BLaER1 (cell line): Measurements from ENCODE around the gene PGLYRP2.

Source experiments
- H3K27ac ChIP-seq: shearing (Covaris generic); formaldehyde crosslinking; 2 replicates; pipeline ENCODE4 v1.8.1; 2022
- H3K27me3 ChIP-seq: shearing (Covaris generic); formaldehyde crosslinking; 2 replicates; pipeline ENCODE4 v1.8.1; 2022
- H3K36me3 ChIP-seq: shearing (Covaris generic); formaldehyde crosslinking; 2 replicates; pipeline ENCODE4 v1.8.1; 2022
- H3K4me1 ChIP-seq: shearing (Covaris generic); formaldehyde crosslinking; 2 replicates; pipeline ENCODE4 v1.8.1; 2022
- H3K4me2 ChIP-seq: shearing (Covaris generic); formaldehyde crosslinking; 2 replicates; pipeline ENCODE4 v1.8.1; 2022
- H3K4me3 ChIP-seq: shearing (Covaris generic); formaldehyde crosslinking; 2 replicates; pipeline ENCODE4 v1.8.1; 2022
- H3K9ac ChIP-seq: shearing (Covaris generic); formaldehyde crosslinking; 2 replicates; pipeline ENCODE4 v1.8.1; 2022
- H3K9me3 ChIP-seq: shearing (Covaris generic); formaldehyde crosslinking; 2 replicates; pipeline ENCODE4 v1.8.1; 2022
- H4K20me1 ChIP-seq: shearing (Covaris generic); formaldehyde crosslinking; 2 replicates; pipeline ENCODE4 v1.8.1; 2022
- Cebpa-rat ChIP-seq: shearing (Covaris generic); IDR thresholded peaks from 2 replicates; pipeline ENCODE4 v1.8.1; 2022

Gene PGLYRP2

DNA sequence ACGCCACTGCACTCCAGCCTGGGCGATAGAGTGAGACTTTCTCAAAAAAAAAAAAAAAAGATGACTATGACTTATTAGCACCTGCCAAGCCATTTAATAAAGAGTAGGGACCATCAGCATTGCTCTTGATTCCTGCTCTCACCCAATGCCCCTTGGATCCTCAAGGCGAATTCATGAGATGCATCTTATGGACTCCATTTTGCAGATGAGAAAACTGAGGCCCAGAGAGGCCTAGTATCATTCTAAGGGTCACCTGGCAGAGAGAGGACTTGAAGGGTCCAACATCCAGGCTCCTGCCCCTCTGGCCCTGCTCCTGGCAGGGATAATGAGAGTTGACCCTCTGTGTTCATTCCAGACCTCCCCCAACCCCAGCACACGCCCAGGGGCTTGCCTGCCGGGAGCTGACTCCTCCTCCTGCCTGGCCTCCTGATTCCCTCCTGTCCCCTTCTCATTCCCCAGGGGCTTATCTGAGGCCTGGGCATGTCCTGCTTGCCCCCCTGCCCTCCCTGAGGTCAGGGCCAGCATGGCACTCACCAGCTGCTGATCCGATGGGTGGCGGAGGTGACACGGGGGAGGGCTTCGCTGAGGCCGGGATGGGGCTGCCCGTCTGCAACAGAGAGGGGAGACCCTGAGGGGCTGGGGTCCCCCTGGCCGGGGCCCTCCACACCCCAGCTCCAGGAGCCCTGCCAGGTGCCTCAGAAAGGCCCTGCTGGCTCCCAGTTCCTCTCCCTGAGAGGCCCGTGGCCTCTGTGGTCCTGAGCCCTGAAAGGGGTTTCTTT, 37.0 kb downstream of the PGLYRP2 start:
- Histone ChIP-seq H3K9ac (no peak overlapping the region), H3K27ac (0 out of 2 replicates have a peak overlapping the region, but pooled peaks have one; percentile 27), H3K9me3 (no peaks in the 10 kb centered on the region), H3K27me3 (no peaks in the 10 kb centered on the region), H4K20me1 (no peaks in the 10 kb centered on the region), H3K4me1 (peaks cover 71% of the 10 kb centered on the region), H3K4me3 (no peak overlapping the region), H3K4me2 (no peak overlapping the region), H3K36me3 (0 out of 2 replicates have a peak, but pooled peaks cover 5% of the 10 kb centered on the region)
- no peak for TF ChIP-seq Cebpa-rat

DNA sequence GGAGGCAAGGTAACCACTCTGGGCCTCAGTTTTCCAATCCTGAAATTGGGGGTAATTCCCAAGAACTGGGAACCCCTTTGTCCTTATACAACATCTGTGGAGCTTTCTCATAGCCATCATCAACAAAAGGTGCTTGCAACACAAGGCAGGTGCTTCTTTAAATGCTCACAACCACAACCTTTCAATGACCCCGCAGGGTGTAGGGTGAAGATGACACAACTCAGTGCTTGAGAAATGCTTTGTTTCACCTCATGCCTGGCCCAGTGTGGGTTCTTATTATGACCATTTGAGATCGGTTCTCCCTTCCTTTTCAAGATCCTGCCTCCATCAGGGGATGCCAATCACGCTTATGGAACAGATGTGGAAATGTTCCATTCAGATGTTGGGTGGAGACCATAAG, 38.0 kb downstream of the PGLYRP2 start:
- Histone ChIP-seq H3K4me1 (peaks cover 71% of the 10 kb centered on the region), H3K4me3 (no peak overlapping the region), H3K9ac (no peak overlapping the region), H3K4me2 (peak overlapping the region; percentile 78), H3K27me3 (no peaks in the 10 kb centered on the region), H3K36me3 (0 out of 2 replicates have a peak, but pooled peaks cover 5% of the 10 kb centered on the region), H4K20me1 (no peaks in the 10 kb centered on the region), H3K9me3 (no peaks in the 10 kb centered on the region), H3K27ac (no peak overlapping the region)
- TF ChIP-seq Cebpa-rat: no peak

DNA sequence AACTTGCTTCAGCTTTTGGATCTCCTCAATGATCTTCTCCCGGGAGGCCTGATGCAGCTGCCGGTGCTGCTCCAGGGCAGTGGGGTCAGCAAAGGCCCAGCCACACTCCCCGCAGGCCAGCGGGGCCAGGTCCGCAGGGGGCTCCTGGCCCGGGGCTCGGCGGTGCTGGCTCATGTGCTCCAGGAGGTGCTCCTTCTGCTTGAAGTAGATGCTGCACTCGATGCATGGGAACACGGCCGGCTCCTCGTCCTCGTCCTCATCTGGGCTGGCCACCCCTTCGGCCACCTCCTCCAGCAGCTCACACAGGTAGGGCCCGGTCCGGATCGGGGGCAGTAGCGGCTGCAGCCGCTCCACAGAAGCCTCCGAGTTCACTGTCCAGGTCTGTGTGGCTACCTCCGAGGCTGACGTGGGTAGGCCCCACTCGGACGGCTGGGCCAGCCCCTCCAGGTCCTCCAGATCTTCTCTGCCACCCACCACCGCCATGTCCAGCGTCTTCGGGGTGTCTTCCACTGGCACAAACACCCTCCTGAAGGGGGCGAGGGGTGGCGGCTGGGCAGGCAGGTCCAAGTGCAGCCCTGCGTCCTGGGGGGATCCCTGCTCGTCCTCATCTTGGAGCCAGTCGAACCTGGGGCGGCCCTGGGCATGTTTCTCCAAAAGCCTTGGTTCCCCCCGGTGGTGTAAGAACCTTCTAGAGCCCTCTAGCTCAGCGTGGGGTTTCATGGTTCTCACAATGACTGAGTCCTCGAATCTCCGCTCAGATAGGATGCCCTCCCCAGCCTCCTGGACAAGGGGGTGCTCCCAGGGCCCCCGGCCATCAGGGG, 39.3 kb downstream of the PGLYRP2 start:
- Histone ChIP-seq H3K27ac (peak overlapping the region; percentile 72), H4K20me1 (no peaks in the 10 kb centered on the region), H3K9me3 (no peaks in the 10 kb centered on the region), H3K36me3 (0 out of 2 replicates have a peak, but pooled peaks cover 5% of the 10 kb centered on the region), H3K4me2 (peak overlapping the region; percentile 78), H3K9ac (peak overlapping the region; percentile 3; the same call in 1 of the 2 replicates), H3K4me3 (0 out of 2 replicates have a peak overlapping the region, but pooled peaks have one; percentile 31), H3K27me3 (no peaks in the 10 kb centered on the region), H3K4me1 (peaks cover 71% of the 10 kb centered on the region)
- TF ChIP-seq Cebpa-rat: no peak

DNA sequence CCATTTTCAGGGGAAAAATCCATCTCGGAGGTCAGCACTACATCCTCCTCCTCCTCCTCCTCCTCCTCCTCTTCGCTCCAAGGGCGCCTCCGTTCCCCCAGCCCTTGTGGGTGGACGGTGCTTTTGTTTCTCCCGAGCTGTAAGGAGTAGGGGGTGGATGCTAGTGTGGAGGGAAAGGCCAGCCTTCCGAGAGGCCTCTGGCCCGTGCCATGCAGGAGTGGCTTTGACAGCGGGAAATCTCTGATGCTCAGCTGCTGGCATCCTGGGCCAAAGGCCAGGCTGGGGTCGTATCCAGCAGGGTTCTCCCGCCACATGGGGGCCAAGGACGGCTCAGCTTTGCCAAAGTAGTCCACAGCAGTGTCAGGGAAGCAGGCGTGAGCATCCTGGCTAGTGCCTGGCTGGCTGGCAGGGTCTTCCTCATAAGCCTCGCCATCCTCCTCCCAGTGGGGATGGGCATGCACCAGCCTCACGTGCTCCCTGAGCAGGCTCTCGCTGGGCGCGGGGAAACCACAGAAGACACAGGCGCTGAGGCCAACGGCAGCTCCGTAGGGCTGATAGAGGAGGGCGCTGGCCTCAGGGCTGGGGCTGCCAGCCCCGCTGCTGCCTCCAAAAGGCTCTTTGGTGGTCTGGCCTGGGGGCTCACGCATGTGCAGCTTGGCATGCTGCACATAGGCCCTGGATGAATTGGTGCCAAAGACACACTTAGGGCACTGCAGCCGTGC, 40.1 kb downstream of the PGLYRP2 start:
- no peaks in the 10 kb centered on the region for H4K20me1 ChIP-seq
- peak overlapping the region; percentile 72 for H3K27ac ChIP-seq
- no peaks in the 10 kb centered on the region for H3K27me3 ChIP-seq
- H3K4me3 ChIP-seq: no peak overlapping the region
- peaks cover 72% of the 10 kb centered on the region for H3K4me1 ChIP-seq
- H3K36me3 ChIP-seq: 0 out of 2 replicates have a peak, but pooled peaks cover 5% of the 10 kb centered on the region
- H3K9ac ChIP-seq: peak overlapping the region; percentile 3; the same call in 1 of the 2 replicates
- H3K4me2 ChIP-seq: peak overlapping the region; percentile 78
- H3K9me3 ChIP-seq: no peaks in the 10 kb centered on the region
- TF ChIP-seq Cebpa-rat: no peak

DNA sequence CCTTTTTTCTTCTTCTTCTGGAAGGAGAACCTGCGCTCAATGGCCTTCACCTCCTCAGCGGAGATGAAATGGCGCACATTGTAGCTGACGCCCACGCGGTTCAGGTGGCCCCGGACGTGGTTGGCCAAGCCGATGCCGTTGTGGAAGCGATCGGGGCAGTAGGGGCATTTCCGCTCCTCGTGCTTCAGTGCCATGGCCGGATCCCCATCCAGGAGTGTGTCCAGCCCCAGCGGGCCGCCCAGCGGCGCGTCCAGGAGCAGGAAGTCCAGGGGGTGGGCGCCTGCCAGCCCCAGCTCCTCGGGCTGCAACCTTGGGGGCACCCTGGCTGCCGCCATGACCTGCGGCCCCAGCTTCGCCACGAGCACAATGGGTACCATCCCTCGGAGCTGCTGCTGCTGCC, 40.7 kb downstream of the PGLYRP2 start:
- 0 out of 2 replicates have a peak, but pooled peaks cover 5% of the 10 kb centered on the region for H3K36me3 ChIP-seq
- no peaks in the 10 kb centered on the region for H4K20me1 ChIP-seq
- H3K4me3 ChIP-seq: no peak overlapping the region
- H3K27ac ChIP-seq: peak overlapping the region; percentile 72; the same call in 1 of the 2 replicates
- TF ChIP-seq Cebpa-rat: no peak
- peak overlapping the region; percentile 3; the same call in 1 of the 2 replicates for H3K9ac ChIP-seq
- H3K4me2 ChIP-seq: peak overlapping the region; percentile 78
- H3K27me3 ChIP-seq: no peaks in the 10 kb centered on the region
- peaks cover 76% of the 10 kb centered on the region for H3K4me1 ChIP-seq
- no peaks in the 10 kb centered on the region for H3K9me3 ChIP-seq

DNA sequence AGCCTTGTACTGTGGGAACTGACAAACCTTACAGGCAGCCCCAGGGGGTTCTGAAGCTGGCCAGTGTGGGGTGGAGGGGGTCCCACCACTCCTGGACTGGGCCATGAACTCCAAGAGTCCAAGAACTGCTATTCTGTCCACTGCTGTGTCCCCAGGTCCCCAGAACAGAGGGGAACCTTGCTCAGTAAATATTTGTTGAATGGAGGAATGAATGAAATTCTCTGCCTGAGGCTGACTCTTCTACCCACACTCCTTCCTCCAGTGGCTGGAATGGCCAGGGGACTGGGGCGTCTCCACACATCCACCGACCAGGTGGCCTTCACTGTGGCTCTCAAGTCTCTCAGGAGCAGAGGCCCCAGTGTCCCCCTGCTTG, 41.2 kb downstream of the PGLYRP2 start:
- no peak for TF ChIP-seq Cebpa-rat
- H3K4me2 ChIP-seq: peak overlapping the region; percentile 78
- no peaks in the 10 kb centered on the region for H3K9me3 ChIP-seq
- peaks cover 81% of the 10 kb centered on the region for H3K4me1 ChIP-seq
- no peak overlapping the region for H3K4me3 ChIP-seq
- H4K20me1 ChIP-seq: no peaks in the 10 kb centered on the region
- H3K9ac ChIP-seq: no peak overlapping the region
- no peaks in the 10 kb centered on the region for H3K27me3 ChIP-seq
- peak overlapping the region; percentile 26; the same call in 1 of the 2 replicates for H3K27ac ChIP-seq
- 0 out of 2 replicates have a peak, but pooled peaks cover 5% of the 10 kb centered on the region for H3K36me3 ChIP-seq

DNA sequence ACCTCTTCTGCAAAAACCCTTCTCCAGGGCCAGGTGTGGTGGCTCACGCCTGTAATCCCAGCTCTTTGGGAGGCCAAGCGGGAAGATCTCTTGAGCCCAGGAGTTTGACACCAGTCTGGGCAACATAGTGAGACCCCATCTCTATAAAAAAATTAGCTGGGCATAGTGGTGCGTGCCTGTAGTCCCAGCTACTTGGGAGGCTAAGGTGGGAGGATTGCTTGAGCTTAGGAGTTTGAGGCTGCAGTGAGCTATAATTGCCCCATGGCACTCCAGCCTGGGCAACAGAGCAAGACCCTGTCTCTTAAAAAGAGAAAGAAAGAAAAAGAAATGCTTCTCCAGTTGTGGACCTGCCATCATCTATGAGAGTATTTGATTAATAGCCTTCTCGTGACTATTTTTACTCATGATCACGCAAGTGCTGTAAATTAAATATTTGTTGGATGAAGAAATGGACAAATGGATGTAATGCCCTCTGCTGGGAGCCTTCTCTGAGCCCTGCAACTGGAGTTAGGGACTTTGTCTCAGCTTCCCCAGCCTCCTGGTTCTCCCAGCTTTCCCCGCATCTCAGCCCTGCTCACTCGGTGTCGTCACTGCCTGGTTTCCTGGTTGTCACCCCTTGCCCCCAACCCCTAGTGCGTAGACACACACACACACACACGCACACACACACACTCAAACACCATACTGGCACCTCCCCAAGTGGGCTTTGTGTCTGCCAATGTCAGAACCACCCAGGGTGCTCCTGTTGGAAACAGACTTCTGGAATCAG, 41.8 kb downstream of the PGLYRP2 start:
- Histone ChIP-seq H4K20me1 (no peaks in the 10 kb centered on the region), H3K27me3 (no peaks in the 10 kb centered on the region), H3K9me3 (no peaks in the 10 kb centered on the region), H3K4me2 (peak overlapping the region; percentile 78; the same call in 1 of the 2 replicates), H3K9ac (no peak overlapping the region), H3K4me1 (peaks cover 84% of the 10 kb centered on the region), H3K27ac (peak overlapping the region; percentile 26; the same call in 1 of the 2 replicates), H3K4me3 (no peak overlapping the region), H3K36me3 (0 out of 2 replicates have a peak, but pooled peaks cover 5% of the 10 kb centered on the region)
- no peak for TF ChIP-seq Cebpa-rat

DNA sequence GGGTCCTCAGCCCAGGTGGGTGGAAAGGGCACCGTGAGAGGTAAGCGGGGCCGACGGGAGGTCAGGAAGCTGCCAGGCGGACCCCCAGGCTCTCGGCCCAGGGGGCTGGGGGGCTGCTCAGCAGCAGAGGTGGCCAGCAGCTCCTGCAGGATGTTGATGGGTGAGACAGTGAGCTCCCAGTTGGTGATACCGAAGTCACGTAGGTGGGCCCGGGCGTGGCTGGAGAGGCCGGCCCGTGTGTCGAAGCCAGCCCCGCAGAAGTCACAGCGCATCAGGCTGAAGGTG, 42.5 kb downstream of the PGLYRP2 start:
- peaks cover 84% of the 10 kb centered on the region for H3K4me1 ChIP-seq
- H3K27ac ChIP-seq: no peak overlapping the region
- H3K27me3 ChIP-seq: no peaks in the 10 kb centered on the region
- H3K4me3 ChIP-seq: no peak overlapping the region
- H3K4me2 ChIP-seq: peak overlapping the region; percentile 75
- no peak overlapping the region for H3K9ac ChIP-seq
- H3K9me3 ChIP-seq: no peaks in the 10 kb centered on the region
- TF ChIP-seq Cebpa-rat: no peak
- 0 out of 2 replicates have a peak, but pooled peaks cover 5% of the 10 kb centered on the region for H3K36me3 ChIP-seq
- no peaks in the 10 kb centered on the region; the same call in 1 of the 2 replicates for H4K20me1 ChIP-seq
